Upper lobe of left lung (tissue), 4 donors: ENCODE measurements around the gene TOP2A.

Experiments
- POLR2A ChIP-seq, 4 donors: fragments of 450-650 bp; IDR thresholded peaks; one replicate each; pipeline ENCODE4 v1.5.1; 2016 to 2017; ENCODE audit warnings: antibody characterized with exemption in 4 of 4, mild to moderate bottlenecking in 2 of 4
- TF ChIP-seq, protein P1 (sequence below), 6 experiments: fragments of 450-650 bp in 4 of 6; fragments of 200-600 bp in 2 of 6; sonication (generic) in 2 of 6; IDR thresholded peaks; one replicate each; pipeline ENCODE4 v1.5.1; 2016 to 2019; ENCODE audit warnings: antibody characterized with exemption in 6 of 6

DNA sequence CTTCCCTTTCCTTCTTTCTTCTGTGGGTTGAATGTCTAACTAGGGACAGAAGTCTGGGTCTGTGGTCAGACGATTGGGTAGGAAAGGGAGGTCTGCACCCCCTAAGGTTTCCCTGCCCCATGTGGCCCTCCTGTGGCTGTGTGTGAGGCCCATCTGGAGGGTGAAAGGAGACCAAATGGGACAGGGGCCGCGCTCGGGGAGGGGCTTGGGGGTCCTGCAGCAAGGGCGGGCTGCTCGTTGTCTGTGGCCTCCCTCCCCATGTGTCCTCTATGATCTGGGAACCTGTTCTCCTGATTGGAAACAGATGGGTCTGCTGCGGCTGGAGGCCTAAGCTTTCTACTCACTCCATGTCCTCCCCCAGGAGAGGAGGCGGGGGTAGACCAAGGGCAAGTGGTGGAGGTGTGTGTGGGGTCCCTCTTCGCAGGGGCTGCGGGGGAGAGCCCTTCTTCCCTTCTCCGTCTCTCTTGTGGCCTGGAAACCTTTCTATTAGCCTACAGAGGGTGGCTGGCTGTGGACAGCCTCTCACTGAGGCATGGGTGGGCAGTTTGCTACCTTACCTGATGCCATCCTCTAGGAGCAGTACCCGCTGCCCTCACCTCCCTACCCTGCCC, 44.1 kb upstream of the TOP2A start:
- TF ChIP-seq POLR2A (IDR thresholded peaks at IDR 0.05): no peak
- TF ChIP-seq, protein P1, sequence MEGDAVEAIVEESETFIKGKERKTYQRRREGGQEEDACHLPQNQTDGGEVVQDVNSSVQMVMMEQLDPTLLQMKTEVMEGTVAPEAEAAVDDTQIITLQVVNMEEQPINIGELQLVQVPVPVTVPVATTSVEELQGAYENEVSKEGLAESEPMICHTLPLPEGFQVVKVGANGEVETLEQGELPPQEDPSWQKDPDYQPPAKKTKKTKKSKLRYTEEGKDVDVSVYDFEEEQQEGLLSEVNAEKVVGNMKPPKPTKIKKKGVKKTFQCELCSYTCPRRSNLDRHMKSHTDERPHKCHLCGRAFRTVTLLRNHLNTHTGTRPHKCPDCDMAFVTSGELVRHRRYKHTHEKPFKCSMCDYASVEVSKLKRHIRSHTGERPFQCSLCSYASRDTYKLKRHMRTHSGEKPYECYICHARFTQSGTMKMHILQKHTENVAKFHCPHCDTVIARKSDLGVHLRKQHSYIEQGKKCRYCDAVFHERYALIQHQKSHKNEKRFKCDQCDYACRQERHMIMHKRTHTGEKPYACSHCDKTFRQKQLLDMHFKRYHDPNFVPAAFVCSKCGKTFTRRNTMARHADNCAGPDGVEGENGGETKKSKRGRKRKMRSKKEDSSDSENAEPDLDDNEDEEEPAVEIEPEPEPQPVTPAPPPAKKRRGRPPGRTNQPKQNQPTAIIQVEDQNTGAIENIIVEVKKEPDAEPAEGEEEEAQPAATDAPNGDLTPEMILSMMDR (IDR thresholded peaks at IDR 0.05): no peak
